ENCODE results near the gene PKIG. TPM values are rescaled to one million over a fixed set of nuclear protein-coding genes. Genes with fewer than 3 reads are reported as not detected.

The PKIG gene
- polyA plus RNA-seq, 1 donor (not counting 4 experiments of a cell fraction or from before 2014, with no cell fraction given), result 6.6 TPM

DNA sequence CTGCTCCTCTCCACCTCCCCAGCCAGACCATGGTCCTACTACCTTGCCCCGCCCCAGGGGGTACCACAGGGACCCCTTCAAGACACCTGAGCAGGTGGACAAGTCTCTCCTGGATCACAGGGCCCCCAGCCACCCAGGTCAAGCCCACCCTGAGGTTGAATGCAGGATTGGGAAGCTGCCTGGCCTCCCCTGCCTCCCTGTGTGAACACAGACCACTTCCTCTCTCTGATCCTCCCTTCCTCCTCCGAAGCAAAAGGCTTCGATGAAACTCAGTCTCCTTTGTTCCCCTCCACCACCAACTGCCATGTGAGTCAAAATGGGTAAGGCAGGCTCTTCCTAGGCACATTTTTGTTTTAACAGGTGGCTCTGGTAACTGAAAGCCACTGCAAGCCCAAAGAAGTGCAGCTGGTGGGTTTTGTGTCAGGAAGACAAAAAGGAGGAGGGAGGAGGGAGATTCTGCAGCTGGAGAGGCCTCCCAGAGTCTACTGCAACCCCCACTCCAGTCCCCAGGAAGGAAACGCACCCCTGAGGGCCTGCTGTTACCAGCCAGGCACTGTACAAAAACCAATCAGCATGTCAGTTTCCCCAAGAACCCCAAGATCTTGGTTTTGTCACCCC lies 63.8 kb downstream of the PKIG start:
- Histone ChIP-seq H3K27me3 (ENCODE audit: control insufficient read depth, extremely low read depth, insufficient read depth, low read length) (no peaks in the 10 kb centered on the region), H4K20me1 (ENCODE audit: control insufficient read depth, extremely low read depth, insufficient read depth, low read length) (no peaks in the 10 kb centered on the region), H3K4me2 (ENCODE audit: control insufficient read depth, extremely low read depth, insufficient read depth, low read depth, low read length) (no peak overlapping the region), H2AFZ (ENCODE audit: control insufficient read depth, low read length) (no peak overlapping the region), H3K79me2 (ENCODE audit: control insufficient read depth, insufficient read depth, low read length) (no peaks in the 10 kb centered on the region), H3K27ac (ENCODE audit: control insufficient read depth, insufficient read depth, low read length) (no peak overlapping the region), H3K4me3 (ENCODE audit: control insufficient read depth in 2 of 3, extremely low read depth in 1 of 3, insufficient read depth in 2 of 3, low read depth in 1 of 3, low read length in 3 of 3) (no peak overlapping the region), H3K9me3 (ENCODE audit: control insufficient read depth, low read depth, low read length) (no peaks in the 10 kb centered on the region), H3K36me3 (ENCODE audit: control insufficient read depth in 2 of 2, extremely low read depth in 1 of 2, insufficient read depth in 2 of 2, low read length in 2 of 2) (peaks cover 0 to 1% of the 10 kb centered on the region in 2 experiments), H3K9ac (ENCODE audit: control insufficient read depth, extremely low read depth, insufficient read depth, low read length) (no peak overlapping the region), H3K9me1 (ENCODE audit: control insufficient read depth, extremely low read depth, insufficient read depth, low read length) (peaks cover 6% of the 10 kb centered on the region), H3K4me1 (ENCODE audit: control insufficient read depth, extremely low read depth, insufficient read depth, low read length) (peaks cover 49% of the 10 kb centered on the region)
- FAIRE-seq, result no peak
- no peak for DNase-seq (ENCODE audit: low read depth, low spot score)
- TF ChIP-seq, protein P1, sequence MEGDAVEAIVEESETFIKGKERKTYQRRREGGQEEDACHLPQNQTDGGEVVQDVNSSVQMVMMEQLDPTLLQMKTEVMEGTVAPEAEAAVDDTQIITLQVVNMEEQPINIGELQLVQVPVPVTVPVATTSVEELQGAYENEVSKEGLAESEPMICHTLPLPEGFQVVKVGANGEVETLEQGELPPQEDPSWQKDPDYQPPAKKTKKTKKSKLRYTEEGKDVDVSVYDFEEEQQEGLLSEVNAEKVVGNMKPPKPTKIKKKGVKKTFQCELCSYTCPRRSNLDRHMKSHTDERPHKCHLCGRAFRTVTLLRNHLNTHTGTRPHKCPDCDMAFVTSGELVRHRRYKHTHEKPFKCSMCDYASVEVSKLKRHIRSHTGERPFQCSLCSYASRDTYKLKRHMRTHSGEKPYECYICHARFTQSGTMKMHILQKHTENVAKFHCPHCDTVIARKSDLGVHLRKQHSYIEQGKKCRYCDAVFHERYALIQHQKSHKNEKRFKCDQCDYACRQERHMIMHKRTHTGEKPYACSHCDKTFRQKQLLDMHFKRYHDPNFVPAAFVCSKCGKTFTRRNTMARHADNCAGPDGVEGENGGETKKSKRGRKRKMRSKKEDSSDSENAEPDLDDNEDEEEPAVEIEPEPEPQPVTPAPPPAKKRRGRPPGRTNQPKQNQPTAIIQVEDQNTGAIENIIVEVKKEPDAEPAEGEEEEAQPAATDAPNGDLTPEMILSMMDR (optimal IDR thresholded peaks at IDR 0.05 in 1 of 3, IDR thresholded peaks at IDR 0.05 in 1 of 3, conservative IDR thresholded peaks at IDR 0.05 in 1 of 3; ENCODE audit: extremely low read depth in 1 of 3, insufficient read depth in 2 of 3, low read length in 3 of 3), result no peak
- TF ChIP-seq EZH2 (IDR thresholded peaks at IDR 0.05; ENCODE audit: low read length), result no peak
- dilution Hi-C loops (cut with MboI; ENCODE audit: extremely low pct_ligation_motif_present, low sequenced_read_pairs), result no loop called here

DNA sequence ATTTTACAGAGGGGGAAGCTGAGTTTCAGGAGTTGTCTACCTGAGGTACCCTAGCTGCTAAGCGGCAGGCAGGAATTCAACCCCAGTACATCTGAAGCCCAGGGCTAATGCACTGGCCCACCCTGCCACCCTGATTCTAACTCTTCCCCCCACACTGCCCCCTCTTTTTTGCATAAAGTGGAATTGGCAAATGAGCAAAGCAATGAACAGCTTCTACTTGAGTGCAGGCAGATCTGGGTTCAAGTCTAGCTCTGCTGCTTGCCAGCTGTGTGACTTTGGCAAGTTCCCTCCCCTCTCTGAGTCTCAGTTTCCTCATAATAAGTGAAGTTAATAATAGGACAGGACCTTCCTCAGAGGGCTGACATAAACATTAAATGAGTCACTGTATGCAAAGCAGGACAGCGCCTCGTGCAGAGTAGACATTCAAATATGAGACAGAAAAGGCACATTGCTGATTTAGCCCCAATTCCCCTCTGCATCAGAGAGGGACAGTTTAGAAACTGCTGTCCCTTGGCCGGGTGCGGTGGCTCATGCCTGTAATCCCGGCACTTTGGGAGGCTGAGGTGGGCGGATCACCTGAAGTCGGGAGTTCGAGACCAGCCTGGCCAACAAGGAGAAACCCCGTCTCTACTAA lies 64.4 kb downstream of the PKIG start:
- dilution Hi-C loops (cut with MboI; ENCODE audit: extremely low pct_ligation_motif_present, low sequenced_read_pairs), result no loop called here
- TF ChIP-seq EZH2 (IDR thresholded peaks at IDR 0.05; ENCODE audit: low read length), result no peak
- TF ChIP-seq, protein P1 (optimal IDR thresholded peaks at IDR 0.05 in 1 of 3, IDR thresholded peaks at IDR 0.05 in 1 of 3, conservative IDR thresholded peaks at IDR 0.05 in 1 of 3; ENCODE audit: extremely low read depth in 1 of 3, insufficient read depth in 2 of 3, low read length in 3 of 3), result no peak
- Histone ChIP-seq H3K4me3 (ENCODE audit: control insufficient read depth in 2 of 3, extremely low read depth in 1 of 3, insufficient read depth in 2 of 3, low read depth in 1 of 3, low read length in 3 of 3) (no peak overlapping the region), H3K79me2 (ENCODE audit: control insufficient read depth, insufficient read depth, low read length) (no peaks in the 10 kb centered on the region), H3K9ac (ENCODE audit: control insufficient read depth, extremely low read depth, insufficient read depth, low read length) (no peak overlapping the region), H3K9me1 (ENCODE audit: control insufficient read depth, extremely low read depth, insufficient read depth, low read length) (peaks cover 6% of the 10 kb centered on the region), H3K4me1 (ENCODE audit: control insufficient read depth, extremely low read depth, insufficient read depth, low read length) (peaks cover 44% of the 10 kb centered on the region), H4K20me1 (ENCODE audit: control insufficient read depth, extremely low read depth, insufficient read depth, low read length) (no peaks in the 10 kb centered on the region), H2AFZ (ENCODE audit: control insufficient read depth, low read length) (no peak overlapping the region), H3K4me2 (ENCODE audit: control insufficient read depth, extremely low read depth, insufficient read depth, low read depth, low read length) (no peak overlapping the region), H3K36me3 (ENCODE audit: control insufficient read depth in 2 of 2, extremely low read depth in 1 of 2, insufficient read depth in 2 of 2, low read length in 2 of 2) (peaks cover 0 to 1% of the 10 kb centered on the region in 2 experiments), H3K27ac (ENCODE audit: control insufficient read depth, insufficient read depth, low read length) (no peak overlapping the region), H3K27me3 (ENCODE audit: control insufficient read depth, extremely low read depth, insufficient read depth, low read length) (no peaks in the 10 kb centered on the region), H3K9me3 (ENCODE audit: control insufficient read depth, low read depth, low read length) (no peaks in the 10 kb centered on the region)
- FAIRE-seq (no peak), DNase-seq (ENCODE audit: low read depth, low spot score) (no peak)
